Mucosa of descending colon (tissue), 3 donors: ENCODE data around the gene PCBP3. TPM values are rescaled to one million over a fixed set of nuclear protein-coding genes. Genes with fewer than 3 reads are reported as not detected.

Experiments used
- ATAC-seq: fragments of 200-7000 bp; cut with Tn5 transposase; one replicate; pipeline ENCODE4 v1.9.1; 2020; ENCODE audit warnings: mild to moderate bottlenecking, moderate library complexity
- DNase-seq, 3 donors: peaks; one replicate each; pipeline ENCODE4 v3.0.0-alpha.2; 2020
- H3K36me3 ChIP-seq: fragments of 200-600 bp; one replicate; pipeline ENCODE4 v1.8.0; 2021; ENCODE audit warnings: low read depth, mild to moderate bottlenecking
- H3K4me1 ChIP-seq: fragments of 200-600 bp; one replicate; pipeline ENCODE4 v1.8.0; 2021; ENCODE audit warnings: low read depth, mild to moderate bottlenecking
- H3K4me3 ChIP-seq: fragments of 200-600 bp; one replicate; pipeline ENCODE4 v1.8.0; 2021; ENCODE audit warnings: mild to moderate bottlenecking
- H3K9me3 ChIP-seq: fragments of 200-600 bp; one replicate; pipeline ENCODE4 v1.8.0; 2021; ENCODE audit warnings: mild to moderate bottlenecking
- CTCF ChIP-seq: fragments of 200-600 bp; IDR thresholded peaks from one replicate; pipeline ENCODE4 v1.8.0; 2022; ENCODE audit warnings: antibody characterized with exemption, mild to moderate bottlenecking
- intact Hi-C, 2 donors: fragments of 100-400 bp; cut with DNase I in 1 of 2; cut with micrococcal nuclease in 1 of 2; formaldehyde crosslinking; loops; one replicate each; pipeline versions ENCODE4 v1.11.0 to v1.11.1; 2022; cut with DNase I, micrococcal nuclease
- total RNA-seq, 3 donors: library from RNA; stranded (reverse); fragmentation: NEBNext Ultra II Directional in 2 of 3; extraction: Animal tissue kit (Norgen Biotek cat#: 25700) in 2 of 3; gene quantifications; one replicate each; pipeline versions ENCODE4 v1.2.1 to v1.2.4, GENCODE V29; 2021 to 2023
- donor health status: DM: no; HTN: no; CAD: no; lungs with moderate emphysema.
- donor health status: DM: no; HTN: no; CAD: no.
- donor health status: DM: no; HTN: yes; CAD: no.

The PCBP3 gene
- total RNA-seq, 3 donors from 2014 or later: 4.5 to 18.4 (median 7.6) TPM

- Histone ChIP-seq H3K36me3 (no peaks in the 10 kb centered on the region), H3K9me3 (no peaks in the 10 kb centered on the region), H3K4me3 (no peak overlapping the region), H3K4me1 (no peaks in the 10 kb centered on the region)
- peak in 1 of 3 donors; percentile 30 for DNase-seq
- TF ChIP-seq CTCF: no peak
- ATAC-seq: no peak
- intact Hi-C loops: no loop called here
Measured at GRCh38 chr21:45897191-45898027, 253.9 kb downstream of the PCBP3 start.

- intact Hi-C loops: no loop called here
- no peaks in the 10 kb centered on the region for H3K9me3 ChIP-seq
Measured at GRCh38 chr21:45898028-45898350, 254.5 kb downstream of the PCBP3 start.

GRCh38 chr21:45898781-45899180 lies 255.3 kb downstream of the PCBP3 start:
- intact Hi-C loops: no loop called here
- Histone ChIP-seq H3K9me3 (no peaks in the 10 kb centered on the region), H3K36me3 (no peaks in the 10 kb centered on the region), H3K4me3 (no peak overlapping the region), H3K4me1 (no peaks in the 10 kb centered on the region)
- TF ChIP-seq CTCF: no peak
- ATAC-seq: no peak
- peak in 1 of 3 donors; percentile 14 for DNase-seq

More at GRCh38 chr21:45898028-45898350, 254.5 kb downstream of the PCBP3 start:
- peak in 1 of 3 donors; percentile 30 for DNase-seq
- Histone ChIP-seq H3K4me1 (no peaks in the 10 kb centered on the region), H3K36me3 (no peaks in the 10 kb centered on the region), H3K4me3 (no peak overlapping the region)
- no peak for ATAC-seq
- TF ChIP-seq CTCF: no peak

- no peak for TF ChIP-seq CTCF
- no peak for ATAC-seq
- no peak overlapping the region for H3K4me3 ChIP-seq
- no peaks in the 10 kb centered on the region for H3K9me3 ChIP-seq
- no peaks in the 10 kb centered on the region for H3K4me1 ChIP-seq
- DNase-seq: peak in 1 of 3 donors; percentile 19
- intact Hi-C loops: no loop called here
- H3K36me3 ChIP-seq: no peaks in the 10 kb centered on the region
Measured at GRCh38 chr21:45899317-45900033, 255.9 kb downstream of the PCBP3 start.

GRCh38 chr21:45900034-45900868 lies 256.7 kb downstream of the PCBP3 start:
- no peaks in the 10 kb centered on the region for H3K36me3 ChIP-seq
- intact Hi-C loops: no loop called here
- no peak overlapping the region for H3K4me3 ChIP-seq
- DNase-seq (peak in 1 of 3 donors; percentile 25), ATAC-seq (no peak)
- H3K4me1 ChIP-seq: no peaks in the 10 kb centered on the region
- TF ChIP-seq CTCF: no peak
- H3K9me3 ChIP-seq: no peaks in the 10 kb centered on the region
